WTC11 (cell line): ENCODE data around the gene CDH13.

Source experiments
- CREM ChIP-seq: sonication (generic); formaldehyde crosslinking; IDR thresholded peaks from 2 replicates; pipeline ENCODE4 v1.8.1; 2022; ENCODE audit warnings: mild to moderate bottlenecking, missing genetic modification reagents, moderate library complexity
- JUN ChIP-seq: sonication (generic); formaldehyde crosslinking; IDR thresholded peaks from 2 replicates; pipeline ENCODE4 v1.8.0; 2023; ENCODE audit warnings: mild to moderate bottlenecking, missing genetic modification reagents
- NR2C2 ChIP-seq: sonication (generic); formaldehyde crosslinking; IDR thresholded peaks from 2 replicates; pipeline ENCODE4 v1.8.0; 2022; ENCODE audit warnings: mild to moderate bottlenecking, missing genetic modification reagents
- TF ChIP-seq, protein P1 (sequence below): sonication (generic); formaldehyde crosslinking; IDR thresholded peaks from 2 replicates; pipeline ENCODE4 v1.8.1; 2022; ENCODE audit warnings: mild to moderate bottlenecking, moderate library complexity, missing genetic modification reagents
- TF ChIP-seq, protein P2 (sequence below): fragments of 200-600 bp; IDR thresholded peaks from 2 replicates; pipeline ENCODE4 v1.8.0; 2022; ENCODE audit warnings: antibody characterized with exemption
- TF ChIP-seq, protein P3 (sequence below): sonication (generic); formaldehyde crosslinking; IDR thresholded peaks from 2 replicates; pipeline ENCODE4 v1.8.1; 2022; ENCODE audit warnings: low read depth, missing genetic modification reagents, borderline replicate concordance
- TF ChIP-seq, protein P4 (sequence below): sonication (generic); formaldehyde crosslinking; IDR thresholded peaks from 2 replicates; pipeline ENCODE4 v1.8.0; 2022; ENCODE audit warnings: mild to moderate bottlenecking, missing genetic modification reagents
- TF ChIP-seq, protein P5 (sequence below): sonication (generic); formaldehyde crosslinking; IDR thresholded peaks from 2 replicates; pipeline ENCODE4 v1.8.0; 2022; ENCODE audit warnings: mild to moderate bottlenecking, missing genetic modification reagents

DNA sequence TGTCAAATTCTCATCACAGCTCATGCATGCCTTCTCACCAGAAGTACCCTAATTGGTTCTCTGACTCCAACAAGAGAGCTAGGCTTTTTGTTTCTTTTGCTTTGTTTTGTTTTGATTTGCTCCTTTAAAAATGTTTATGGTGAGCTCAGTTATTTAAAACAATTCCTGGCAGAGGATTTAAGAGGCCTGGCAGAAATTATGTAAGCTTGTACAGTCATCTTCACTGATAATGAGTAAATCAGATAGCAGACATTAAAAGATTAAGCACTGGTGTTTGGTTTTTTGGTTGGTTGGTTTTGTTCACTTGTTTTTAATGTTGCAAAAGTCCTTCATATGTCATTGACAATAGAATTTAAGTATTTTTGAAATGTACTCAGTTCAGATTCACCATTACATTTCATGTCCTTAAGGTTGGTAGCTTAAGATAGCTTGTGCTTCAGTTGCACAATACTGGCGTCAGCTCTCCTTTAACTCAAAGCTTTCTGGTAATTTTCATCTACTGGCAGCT, 378.9 kb downstream of the CDH13 start:
- TF ChIP-seq, protein P1, sequence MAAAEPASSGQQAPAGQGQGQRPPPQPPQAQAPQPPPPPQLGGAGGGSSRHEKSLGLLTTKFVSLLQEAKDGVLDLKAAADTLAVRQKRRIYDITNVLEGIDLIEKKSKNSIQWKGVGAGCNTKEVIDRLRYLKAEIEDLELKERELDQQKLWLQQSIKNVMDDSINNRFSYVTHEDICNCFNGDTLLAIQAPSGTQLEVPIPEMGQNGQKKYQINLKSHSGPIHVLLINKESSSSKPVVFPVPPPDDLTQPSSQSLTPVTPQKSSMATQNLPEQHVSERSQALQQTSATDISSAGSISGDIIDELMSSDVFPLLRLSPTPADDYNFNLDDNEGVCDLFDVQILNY (CRISPR knock-in tag) = no peak
- TF ChIP-seq, protein P2, sequence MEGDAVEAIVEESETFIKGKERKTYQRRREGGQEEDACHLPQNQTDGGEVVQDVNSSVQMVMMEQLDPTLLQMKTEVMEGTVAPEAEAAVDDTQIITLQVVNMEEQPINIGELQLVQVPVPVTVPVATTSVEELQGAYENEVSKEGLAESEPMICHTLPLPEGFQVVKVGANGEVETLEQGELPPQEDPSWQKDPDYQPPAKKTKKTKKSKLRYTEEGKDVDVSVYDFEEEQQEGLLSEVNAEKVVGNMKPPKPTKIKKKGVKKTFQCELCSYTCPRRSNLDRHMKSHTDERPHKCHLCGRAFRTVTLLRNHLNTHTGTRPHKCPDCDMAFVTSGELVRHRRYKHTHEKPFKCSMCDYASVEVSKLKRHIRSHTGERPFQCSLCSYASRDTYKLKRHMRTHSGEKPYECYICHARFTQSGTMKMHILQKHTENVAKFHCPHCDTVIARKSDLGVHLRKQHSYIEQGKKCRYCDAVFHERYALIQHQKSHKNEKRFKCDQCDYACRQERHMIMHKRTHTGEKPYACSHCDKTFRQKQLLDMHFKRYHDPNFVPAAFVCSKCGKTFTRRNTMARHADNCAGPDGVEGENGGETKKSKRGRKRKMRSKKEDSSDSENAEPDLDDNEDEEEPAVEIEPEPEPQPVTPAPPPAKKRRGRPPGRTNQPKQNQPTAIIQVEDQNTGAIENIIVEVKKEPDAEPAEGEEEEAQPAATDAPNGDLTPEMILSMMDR = no peak
- TF ChIP-seq NR2C2 (CRISPR knock-in tag) = no peak
- TF ChIP-seq, protein P3, sequence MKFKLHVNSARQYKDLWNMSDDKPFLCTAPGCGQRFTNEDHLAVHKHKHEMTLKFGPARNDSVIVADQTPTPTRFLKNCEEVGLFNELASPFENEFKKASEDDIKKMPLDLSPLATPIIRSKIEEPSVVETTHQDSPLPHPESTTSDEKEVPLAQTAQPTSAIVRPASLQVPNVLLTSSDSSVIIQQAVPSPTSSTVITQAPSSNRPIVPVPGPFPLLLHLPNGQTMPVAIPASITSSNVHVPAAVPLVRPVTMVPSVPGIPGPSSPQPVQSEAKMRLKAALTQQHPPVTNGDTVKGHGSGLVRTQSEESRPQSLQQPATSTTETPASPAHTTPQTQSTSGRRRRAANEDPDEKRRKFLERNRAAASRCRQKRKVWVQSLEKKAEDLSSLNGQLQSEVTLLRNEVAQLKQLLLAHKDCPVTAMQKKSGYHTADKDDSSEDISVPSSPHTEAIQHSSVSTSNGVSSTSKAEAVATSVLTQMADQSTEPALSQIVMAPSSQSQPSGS = no peak
- TF ChIP-seq, protein P4, sequence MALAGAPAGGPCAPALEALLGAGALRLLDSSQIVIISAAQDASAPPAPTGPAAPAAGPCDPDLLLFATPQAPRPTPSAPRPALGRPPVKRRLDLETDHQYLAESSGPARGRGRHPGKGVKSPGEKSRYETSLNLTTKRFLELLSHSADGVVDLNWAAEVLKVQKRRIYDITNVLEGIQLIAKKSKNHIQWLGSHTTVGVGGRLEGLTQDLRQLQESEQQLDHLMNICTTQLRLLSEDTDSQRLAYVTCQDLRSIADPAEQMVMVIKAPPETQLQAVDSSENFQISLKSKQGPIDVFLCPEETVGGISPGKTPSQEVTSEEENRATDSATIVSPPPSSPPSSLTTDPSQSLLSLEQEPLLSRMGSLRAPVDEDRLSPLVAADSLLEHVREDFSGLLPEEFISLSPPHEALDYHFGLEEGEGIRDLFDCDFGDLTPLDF (CRISPR knock-in tag) = no peak
- TF ChIP-seq JUN = no peak
- no peak for TF ChIP-seq CREM (CRISPR knock-in tag)
- TF ChIP-seq, protein P5, sequence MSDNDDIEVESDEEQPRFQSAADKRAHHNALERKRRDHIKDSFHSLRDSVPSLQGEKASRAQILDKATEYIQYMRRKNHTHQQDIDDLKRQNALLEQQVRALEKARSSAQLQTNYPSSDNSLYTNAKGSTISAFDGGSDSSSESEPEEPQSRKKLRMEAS (CRISPR knock-in tag) = no peak
